C1 segment of cervical spinal cord (tissue), 14 donors: Measurements from ENCODE around the gene SCYL2.
A peak's percentile ranks its signal among the peaks of the same experiment; 100 is the strongest.
"Not testable (repeated sequence)": the region's sequence is repeated elsewhere in the genome, so short reads cannot be mapped to it uniquely, and the experiment has no call there.

Experiments used
- DNase-seq, 14 donors: peaks; one replicate each; lab custom pipeline; 2025; lab: John Stamatoyannopoulos, UW

SCYL2 gene

DNA sequence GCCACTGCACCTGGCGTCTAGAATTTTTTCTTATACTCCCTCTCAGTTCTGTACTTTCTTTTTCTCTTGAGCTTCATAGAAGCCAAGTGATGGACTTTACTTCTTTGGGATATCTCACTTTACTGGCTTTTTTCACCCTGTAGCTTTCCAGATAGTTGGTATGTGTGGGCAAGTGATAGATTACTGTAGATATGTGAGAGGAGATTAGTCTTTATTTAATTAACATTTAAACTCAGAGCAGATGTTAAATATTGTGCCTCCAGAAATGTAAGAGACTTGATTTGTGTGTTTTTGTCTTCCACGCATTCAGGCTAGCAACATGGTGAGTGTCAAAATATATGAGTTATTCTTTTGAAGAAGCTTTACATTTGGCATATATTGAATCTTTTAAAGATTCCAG is 50.4 kb downstream of the SCYL2 start:
- no peak for DNase-seq

DNA sequence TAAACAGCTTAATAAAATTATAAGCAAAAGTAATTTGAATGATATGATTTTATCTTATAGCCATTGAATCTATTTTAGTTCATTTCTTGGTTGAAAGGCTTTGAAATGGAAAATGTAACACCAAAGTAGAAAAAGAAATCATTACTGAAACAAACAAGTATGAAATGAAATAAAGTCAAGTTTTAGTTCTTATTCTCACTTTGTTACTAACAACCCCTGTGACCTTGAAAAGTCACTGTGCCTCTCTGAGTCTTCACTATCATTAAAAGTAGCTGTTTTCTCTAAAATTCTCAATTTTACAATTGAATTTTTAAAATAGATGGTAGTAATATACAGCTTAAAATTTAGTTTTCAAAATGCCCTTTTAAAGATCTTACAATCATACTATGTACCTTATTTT is 57.5 kb downstream of the SCYL2 start:
- DNase-seq: no peak

DNA sequence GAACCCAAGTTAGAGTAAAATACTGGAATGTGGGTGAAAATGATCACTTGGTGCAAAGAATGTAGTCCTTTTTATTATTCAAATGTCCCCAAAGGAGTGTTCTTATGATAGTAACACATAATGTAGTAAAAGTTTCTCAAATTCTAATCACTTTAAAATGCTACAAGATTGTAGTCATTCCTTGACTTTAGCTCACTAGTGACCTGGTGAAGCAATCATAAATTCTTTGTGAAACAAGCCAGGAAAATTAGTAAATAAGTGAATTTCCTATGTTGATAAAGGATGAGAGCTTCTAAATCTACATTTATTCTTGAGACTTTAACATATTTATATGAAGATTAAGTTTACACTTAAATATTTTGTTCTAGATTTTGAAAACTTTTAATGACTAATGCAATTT is 59.2 kb downstream of the SCYL2 start:
- DNase-seq: no peak

DNA sequence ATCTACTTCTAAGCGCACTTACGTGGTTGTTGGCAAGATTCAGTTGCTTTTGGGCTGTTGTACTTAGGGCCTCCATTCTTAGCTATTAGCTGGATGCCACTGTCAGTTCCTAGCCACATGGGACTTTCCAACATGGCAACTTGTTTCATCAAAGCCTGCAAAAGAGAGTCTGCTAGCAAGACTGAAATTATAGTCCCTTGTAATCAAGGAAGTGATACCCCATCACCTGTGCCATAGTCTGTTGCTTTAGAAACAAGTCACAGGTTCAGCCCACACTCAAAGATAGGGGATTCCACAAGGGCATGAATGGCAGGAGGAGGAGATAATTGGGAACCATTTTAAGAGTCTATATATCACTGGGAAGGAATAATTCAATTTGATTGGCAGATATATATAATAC is 62.8 kb downstream of the SCYL2 start:
- DNase-seq: no peak

DNA sequence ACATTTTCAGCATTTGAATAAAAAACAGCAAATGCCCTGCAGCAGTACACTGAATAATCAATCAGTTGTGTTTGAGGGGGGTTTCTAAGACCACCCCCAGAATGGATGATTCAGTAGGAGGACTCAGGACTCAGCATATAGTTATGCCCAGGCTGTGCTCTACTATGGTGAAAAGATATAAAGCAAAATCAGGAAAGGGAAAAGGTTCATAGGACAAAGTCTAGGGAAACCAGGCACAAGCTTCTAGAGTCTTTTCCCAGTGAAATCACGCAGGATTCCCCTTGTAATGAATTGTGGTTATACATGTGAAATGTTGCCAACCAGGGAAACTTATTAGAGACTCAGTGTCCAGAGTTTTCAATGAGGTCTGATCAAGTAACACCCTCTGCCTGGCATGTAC is 64.9 kb downstream of the SCYL2 start:
- DNase-seq: no peak

DNA sequence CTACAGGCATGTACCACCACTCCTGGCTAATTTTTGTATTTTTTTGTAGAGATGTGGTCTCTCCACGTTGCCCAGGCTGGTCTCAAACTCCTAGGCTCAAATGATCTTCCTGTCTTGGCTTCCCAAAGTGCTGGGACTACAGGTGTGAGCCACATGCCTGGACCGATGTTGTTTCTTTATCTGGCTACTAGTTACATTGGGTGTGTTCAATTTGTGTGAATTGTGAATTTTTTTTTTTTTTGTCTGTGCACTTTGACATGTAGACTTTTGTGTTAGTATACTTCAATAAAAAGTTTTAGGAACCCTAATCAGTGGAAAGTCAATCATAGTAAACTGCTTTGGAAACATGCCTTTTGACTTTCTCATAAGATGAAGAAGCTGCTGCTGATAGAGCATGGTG is 65.9 kb downstream of the SCYL2 start:
- DNase-seq: no peak

DNA sequence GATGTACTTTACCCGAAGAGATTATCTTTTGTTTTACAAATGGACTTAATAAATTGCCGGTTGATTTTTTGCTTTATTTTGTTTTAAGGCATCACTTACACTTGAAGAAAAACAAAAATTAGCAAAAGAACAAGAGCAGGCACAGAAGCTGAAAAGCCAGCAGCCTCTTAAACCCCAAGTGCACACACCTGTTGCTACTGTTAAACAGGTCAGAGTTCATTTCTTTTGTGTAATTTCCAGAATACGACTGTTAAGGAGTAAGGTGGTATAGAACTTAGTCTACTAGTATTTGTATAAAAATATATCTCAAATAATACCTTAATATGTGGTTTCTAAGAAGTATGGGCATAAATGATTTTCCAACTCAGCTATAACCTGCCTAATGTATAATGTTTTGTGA is 70.3 kb downstream of the SCYL2 start:
- DNase-seq: no peak

DNA sequence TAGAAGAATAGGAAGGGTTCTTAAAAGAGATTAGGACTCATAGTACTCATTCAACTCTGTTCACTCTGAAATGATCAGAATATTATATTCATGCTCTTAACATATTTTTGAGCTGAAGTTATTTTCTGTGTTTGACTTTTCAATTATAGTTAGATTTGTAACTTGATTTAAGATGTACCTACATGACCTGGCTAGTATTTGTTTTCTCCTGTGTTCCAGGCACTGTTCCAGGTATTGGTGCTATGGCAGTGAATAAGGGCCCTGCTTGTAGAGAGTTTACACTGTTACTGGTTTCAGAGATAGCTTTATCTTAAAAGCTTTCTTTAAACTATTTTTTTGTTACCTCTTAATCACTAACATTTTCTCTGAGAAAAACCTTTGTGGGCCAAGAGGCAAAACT is 70.8 kb downstream of the SCYL2 start:
- no peak for DNase-seq

DNA sequence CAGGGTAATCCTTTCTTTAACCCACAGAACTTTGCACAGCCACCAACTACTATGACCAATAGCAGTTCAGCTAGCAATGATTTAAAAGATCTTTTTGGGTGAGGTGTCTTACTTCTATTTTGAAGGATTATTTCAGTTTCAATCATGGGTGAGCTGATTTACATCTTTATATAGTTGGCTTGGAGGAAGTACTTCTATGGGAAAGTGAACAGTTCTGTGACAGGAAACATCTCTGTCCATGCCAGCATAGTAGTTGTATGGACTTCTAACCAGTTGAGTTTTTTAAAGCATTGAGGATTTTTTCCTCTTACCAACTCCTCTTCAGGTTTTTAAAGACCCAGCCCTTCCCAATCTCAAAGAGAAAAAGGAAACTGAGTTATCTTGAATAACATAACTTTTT is 72.1 kb downstream of the SCYL2 start:
- no peak for DNase-seq

DNA sequence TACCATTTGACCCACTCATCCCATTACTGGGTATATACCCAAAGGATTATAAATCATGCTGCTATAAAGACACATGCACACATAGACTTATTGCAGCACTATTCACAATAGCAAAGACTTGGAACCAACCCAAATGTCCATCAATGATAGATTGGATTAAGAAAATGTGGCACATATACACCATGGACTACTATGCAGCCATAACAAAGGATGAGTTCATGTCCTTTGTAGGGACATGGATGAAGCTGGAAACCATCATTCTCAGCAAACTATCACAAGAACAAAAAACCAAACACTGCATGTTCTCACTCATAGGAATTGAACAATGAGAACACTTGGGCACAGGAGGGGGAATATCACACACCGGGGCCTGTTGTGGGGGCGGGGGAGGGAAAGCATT is 75.9 kb downstream of the SCYL2 start:
- not testable (repeated sequence) for DNase-seq

DNA sequence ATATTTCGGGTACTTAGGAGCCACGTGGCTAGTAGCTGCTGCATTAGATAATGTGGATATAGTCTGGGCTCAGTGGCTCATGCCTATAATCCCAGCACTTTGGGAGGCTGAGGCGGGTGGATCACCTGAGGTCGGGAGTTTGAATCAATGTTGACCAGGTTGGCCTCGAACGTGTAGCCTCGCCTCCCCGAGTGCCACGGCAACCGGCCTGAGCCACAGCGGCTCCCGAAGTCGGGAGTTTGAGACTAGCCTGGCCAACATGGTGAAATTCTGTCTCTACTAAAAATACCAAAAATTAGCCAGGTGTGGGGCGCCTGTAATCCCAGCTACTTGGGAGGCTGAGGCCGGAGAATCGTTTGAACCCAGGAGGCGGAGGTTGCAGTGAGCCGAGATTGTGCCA is 77.4 kb downstream of the SCYL2 start:
- DNase-seq: not testable (repeated sequence)

DNA sequence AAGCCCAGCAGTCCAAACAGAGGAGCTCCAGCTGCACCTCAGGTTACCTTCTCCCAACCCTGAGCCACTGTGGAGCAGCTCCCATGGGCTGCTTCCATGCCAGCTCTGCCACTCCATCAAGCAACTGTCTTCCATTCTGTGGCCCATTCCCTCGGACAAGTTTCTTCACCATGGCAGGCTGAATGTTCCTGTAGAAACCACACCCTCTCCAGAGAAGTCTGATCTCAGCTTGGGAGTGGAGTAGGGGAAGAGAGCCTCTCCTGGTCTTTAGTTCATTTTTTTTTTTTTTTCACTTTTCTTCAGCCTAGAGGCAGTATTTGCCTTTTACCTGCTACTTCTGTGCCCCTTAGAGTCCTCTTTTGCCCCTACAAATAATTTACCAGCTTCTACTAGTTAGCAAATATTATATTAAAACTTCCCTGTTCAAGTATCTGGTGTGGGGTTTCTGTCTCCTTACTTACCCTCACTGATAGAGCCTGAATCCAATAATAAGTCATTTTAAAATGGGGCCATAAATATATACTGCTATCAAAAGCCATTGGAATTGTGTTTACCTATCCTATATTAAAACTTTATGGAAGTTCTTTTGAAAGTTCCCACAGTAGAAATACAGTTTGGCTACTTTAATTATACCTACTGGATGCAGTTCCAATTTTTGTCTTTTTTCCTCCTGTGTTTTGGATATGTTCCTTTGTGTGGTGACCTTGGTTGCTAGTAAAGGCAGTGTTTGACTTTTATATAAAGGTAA is 78.2 kb downstream of the SCYL2 start:
- DNase-seq: no peak

DNA sequence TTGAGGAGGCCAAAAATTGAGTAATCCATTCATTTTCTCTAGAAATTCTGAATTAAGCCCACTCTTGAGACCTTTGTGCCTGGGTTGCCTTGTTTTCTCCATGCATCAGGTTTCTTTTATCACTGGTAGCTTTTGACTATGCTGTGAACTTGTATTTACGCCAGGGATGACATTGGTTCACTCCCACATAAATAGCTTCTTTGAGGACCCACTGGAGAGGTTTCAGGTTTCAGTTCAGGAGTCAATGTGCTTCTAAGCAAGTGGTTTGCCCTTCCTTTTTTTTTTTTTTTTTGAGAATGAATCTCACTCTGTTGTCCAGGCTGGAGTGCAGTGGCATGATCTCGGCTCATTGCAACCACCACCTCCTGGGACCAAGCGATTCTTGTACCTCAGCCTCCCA is 79.7 kb downstream of the SCYL2 start:
- no peak for DNase-seq

DNA sequence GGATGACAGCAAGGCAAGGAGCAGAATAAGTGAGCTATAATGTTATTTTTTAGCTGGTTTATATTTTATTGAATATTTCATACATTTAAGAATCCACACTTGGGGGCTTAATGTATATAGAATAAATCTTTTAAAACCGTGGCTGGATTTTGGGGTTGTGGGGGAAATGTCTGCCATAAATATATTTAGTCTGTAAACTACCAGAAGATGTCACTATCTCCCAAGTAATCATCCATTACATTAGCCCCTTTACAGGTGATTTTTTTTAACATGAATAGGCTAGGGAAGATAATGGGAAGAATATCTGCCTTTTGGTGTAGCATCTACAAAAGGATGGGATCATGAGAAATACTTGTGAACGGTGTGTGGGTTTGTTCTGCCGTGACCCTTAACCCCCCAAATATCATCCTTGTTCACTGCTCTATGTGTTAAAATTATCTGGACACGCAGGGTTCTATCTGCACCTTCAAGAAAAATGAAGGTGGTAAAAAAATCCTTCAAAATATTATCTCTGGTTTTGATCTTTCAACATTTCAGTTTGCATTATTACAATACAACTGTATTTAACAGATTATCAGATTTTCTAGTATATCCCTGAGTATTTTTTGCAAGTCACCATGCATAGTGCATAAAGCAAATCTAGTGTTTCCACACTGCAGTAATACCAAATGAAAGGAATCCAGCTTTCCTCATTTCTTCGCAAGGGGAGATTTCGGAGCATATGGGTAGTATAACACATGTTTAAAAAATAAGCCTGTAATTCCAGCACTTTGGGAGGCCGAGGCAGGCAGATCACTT is 81.9 kb downstream of the SCYL2 start:
- no peak for DNase-seq

DNA sequence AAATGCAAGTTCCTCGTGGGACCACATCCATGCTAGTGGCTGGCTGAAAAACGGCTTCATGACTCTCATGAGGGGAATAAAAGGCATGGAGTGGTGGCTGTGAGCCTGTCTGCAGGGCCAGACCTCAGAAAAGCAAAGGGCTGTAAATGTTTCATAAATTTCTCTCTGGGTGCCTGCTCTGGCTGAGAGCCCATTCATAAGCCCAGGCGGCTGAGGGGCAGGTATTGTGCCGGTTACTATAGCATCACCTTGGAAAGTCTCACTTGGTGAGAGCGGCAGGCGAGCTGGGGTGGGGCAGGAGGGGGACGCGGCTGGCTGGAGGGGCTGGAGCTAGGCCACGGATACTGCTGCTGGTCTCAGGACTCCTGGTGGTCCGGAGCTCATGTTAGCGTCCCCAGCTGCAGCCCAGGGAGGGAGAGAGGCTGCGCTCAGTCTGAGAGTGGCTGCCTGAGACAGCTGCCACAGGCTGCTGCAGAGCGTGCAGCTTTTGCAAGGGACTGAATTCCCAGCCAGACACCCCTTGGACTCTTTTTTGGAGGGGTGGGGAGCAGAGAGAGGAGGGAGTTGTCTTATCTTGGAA is 89.8 kb downstream of the SCYL2 start, which contains the start of gene SLC17A8:
TSS of gene SLC17A8 (plus strand) at position 431 of the 580 bp plus-strand sequence. CDS start 318 bp downstream, outside the sequence.
- peak in 1 of 14 donors; percentile 2 for DNase-seq

DNA sequence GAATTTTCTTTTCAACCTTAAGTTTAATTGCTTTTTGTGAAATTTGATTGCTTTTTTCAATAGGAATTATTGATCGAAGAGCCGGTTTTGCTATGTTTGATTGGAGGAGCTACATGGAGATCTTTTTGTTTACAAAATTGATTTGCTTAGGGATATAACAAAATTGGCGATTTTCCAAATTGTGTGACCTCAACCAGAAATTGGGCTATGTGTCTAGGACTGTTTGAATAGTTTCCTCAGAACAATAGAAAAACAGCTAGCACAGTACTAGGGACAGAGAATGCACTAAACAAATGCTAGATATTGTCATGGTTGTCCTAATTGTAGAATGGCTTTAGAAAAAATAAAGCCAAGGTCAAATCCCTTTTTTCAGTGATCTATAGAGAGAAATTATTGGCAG is 92.3 kb downstream of the SCYL2 start:
- no peak for DNase-seq

DNA sequence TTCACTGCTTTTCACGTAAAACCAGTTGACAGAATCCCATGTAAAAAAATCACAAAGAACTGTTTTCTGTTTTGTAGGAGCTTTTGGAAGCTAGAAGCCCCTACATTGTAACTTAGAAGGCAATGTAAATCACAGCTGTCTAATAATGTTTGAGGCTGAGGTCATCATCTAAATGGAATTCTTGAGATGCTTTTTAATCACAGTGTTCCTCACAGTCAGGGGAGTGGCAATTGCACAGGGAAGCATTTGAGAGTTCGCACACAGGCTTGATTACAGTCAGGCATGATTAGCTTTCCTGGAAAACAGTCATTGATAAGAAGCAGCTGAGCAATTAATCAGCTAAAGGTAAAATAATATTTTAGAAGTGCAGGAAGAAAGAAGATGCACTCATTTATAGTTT is 92.8 kb downstream of the SCYL2 start:
- DNase-seq: no peak

DNA sequence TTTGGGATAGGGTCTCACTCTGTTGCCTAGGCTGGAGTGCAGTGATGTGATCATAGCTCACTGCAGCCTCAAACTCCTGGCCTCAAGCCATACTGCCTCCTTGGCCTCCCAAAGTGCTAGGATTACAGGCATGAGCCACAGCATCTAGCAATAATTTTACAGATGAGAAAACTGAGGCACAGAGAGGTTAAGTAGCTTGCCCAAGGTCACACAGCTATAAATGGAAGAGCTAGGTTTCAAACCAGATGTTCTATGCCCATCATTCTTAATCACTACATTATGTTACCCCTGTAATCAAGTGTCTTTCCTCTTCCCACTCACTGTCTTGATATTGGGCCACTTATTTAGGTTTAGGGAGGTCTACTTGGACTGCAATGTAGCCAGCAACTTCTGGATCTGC is 93.5 kb downstream of the SCYL2 start:
- DNase-seq: no peak

DNA sequence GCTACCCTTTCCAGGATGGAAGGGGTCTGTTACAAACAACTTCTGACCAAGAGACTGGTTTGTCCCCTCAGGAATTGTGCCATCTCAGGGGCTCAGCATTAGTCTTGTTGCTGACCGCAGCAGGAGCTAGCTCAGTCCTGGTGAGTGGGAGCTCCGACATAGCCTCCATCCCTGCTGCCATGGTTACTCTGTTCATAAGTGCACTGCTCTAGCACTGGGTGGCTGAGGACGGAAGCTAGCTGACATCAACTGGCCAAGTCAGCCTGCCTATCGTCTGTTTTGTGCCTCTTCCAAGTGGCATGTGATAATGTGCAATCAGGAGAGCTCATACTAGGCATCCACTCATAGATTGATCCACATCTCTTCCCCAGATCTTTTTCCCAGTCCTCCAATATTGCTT is 97.3 kb downstream of the SCYL2 start:
- no peak for DNase-seq

DNA sequence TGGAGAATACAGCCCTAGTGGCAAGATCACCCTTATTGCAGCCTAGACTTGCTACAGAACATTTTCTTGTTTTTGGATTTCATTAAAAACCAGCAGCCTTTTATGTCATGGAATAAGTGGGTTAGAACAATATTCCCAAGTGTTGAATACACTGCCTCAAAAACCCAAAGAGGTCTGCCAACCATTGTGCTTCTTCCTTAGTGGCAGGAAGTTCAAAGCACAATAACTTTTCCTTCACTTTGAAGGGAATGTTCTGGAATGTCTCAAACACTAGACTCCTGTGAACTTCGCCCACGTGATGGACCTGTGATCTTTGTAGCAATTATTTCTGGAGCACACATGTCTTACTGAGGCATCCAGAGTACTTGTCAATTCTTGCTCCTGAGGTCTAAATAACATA is 98.4 kb downstream of the SCYL2 start:
- DNase-seq: no peak

DNA sequence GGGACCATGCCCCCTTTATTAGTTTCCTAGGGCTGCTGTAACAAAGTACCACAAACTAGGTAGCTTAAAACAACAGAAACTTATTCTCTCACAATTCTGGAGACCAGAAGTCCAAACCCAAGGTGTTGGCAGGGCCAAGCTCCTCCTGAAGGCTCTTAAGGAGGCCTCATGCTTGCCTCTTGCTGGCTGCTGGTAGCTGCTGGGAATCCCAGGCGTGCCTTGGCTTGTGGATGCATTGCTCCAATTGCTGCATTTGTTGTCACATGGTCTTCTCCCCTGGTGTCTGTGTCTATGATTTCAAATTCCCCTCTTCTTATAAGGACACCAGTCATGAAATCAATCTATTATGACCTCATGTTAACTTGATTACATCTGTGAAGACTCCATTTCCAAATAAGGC is 101.1 kb downstream of the SCYL2 start:
- no peak for DNase-seq

DNA sequence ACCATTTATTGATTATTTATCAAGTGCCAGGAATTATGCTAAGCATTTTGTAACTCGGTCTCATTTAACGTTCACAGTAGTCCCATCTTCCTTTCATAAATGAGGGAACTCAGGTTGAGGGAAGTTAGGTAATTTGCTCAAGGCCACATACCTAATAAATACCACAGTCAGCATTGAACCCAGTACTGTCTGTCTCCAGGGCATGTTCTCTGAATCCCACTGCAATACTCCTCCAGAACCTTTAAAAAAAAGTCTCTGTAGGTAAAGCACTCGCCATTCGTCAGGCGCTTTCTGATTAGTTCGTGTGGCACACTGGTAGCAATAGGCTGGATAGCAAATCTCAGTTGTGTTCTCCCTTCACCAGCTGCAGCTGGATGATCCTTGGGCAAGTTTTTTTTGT is 104.2 kb downstream of the SCYL2 start:
- no peak for DNase-seq
